H1 (cell line): ENCODE data around the gene SERGEF. TPM values are rescaled to one million over a fixed set of nuclear protein-coding genes. Genes with fewer than 3 reads are reported as not detected.

Experiments used
- ASH2L ChIP-seq: fragments of 200-600, 300-600 bp; sonication (generic); IDR thresholded peaks from one replicate; pipeline ENCODE4 v1.7.1; 2017; ENCODE audit warnings: low read length
- GTF2F1 ChIP-seq: IDR thresholded peaks from 2 replicates; pipeline ENCODE4 v1.6.1; 2012; ENCODE audit warnings: low read depth, low read length, improper control_type of control experiment, borderline replicate concordance
- TAF1 ChIP-seq: IDR thresholded peaks from 2 replicates; pipeline ENCODE4 v1.6.1; 2011; ENCODE audit warnings: mild to moderate bottlenecking, low read depth, low read length
- polyA plus RNA-seq, 7 experiments: library from polyadenylated mRNA; depleted of rRNA in 3 of 7; stranded (reverse) in 5 of 7; unstranded in 2 of 7; fragments of >200 nt in 5 of 7; fragments of 200-250 nt in 2 of 7; gene quantifications; 1 replicate in 5 of 7; 2 replicates in 1 of 7; 4 replicates in 1 of 7; pipeline versions ENCODE4 v1.2.1 to v1.2.3, GENCODE V29; 2011 to 2013; ENCODE audit warnings: missing spikeins in 2 of 7, mixed read lengths in 2 of 7
- total RNA-seq: library from RNA; stranded (reverse); fragmentation: NEBNext Ultra II Directional; extraction: Animal tissue kit (Norgen Biotek cat#: 25700); gene quantifications from 2 replicates; pipeline ENCODE4 v1.2.1, GENCODE V29; 2021

The SERGEF gene
- total and polyA plus RNA-seq, 2 of the 8 experiments (the other 6 are each of a cell fraction or from before 2014, with no cell fraction given): 16.6 to 28.8 TPM

GRCh38 chr11:17739945-17740338 lies 272.9 kb downstream of the SERGEF start (continued):
- TF ChIP-seq ASH2L: no peak
- TF ChIP-seq TAF1: no peak
- TF ChIP-seq GTF2F1: no peak
